Measurements from ENCODE around the gene TP53I3.
"Not testable (repeated sequence)": the region's sequence is repeated elsewhere in the genome, so short reads cannot be mapped to it uniquely, and the experiment has no call there.

The TP53I3 gene

GRCh38 chr2:24104906-24105305 is 20.3 kb upstream of the TP53I3 start:
- TF ChIP-seq CTCF (IDR thresholded peaks at IDR 0.05) = no peak

GRCh38 chr2:24104110-24104650 is 19.5 kb upstream of the TP53I3 start:
- Mint-ChIP-seq H3K4me1 (no peaks in the 10 kb centered on the region), H3K27me3 (ENCODE audit: low read depth, poor library complexity) (no peaks in the 10 kb centered on the region), H3K9me3 (peaks cover 67% of the 10 kb centered on the region), H3K4me3 (no peak overlapping the region), H3K27ac (no peak overlapping the region), H3K36me3 (ENCODE audit: low read depth) (peaks cover 62% of the 10 kb centered on the region)
- no peak for DNase-seq
- no peak for TF ChIP-seq CTCF (IDR thresholded peaks at IDR 0.05)

More at GRCh38 chr2:24104906-24105305, 20.3 kb upstream of the TP53I3 start:
- Mint-ChIP-seq H3K27ac (no peak overlapping the region), H3K4me3 (no peak overlapping the region), H3K27me3 (ENCODE audit: low read depth, poor library complexity) (no peaks in the 10 kb centered on the region), H3K36me3 (ENCODE audit: low read depth) (peaks cover 57% of the 10 kb centered on the region), H3K9me3 (peaks cover 67% of the 10 kb centered on the region), H3K4me1 (no peaks in the 10 kb centered on the region)
- DNase-seq = no peak

GRCh38 chr2:24102677-24103076 is 18.0 kb upstream of the TP53I3 start:
- Mint-ChIP-seq H3K27ac (no peak overlapping the region), H3K9me3 (peaks cover 70% of the 10 kb centered on the region), H3K36me3 (ENCODE audit: low read depth) (peaks cover 69% of the 10 kb centered on the region), H3K27me3 (ENCODE audit: low read depth, poor library complexity) (no peaks in the 10 kb centered on the region), H3K4me3 (no peak overlapping the region), H3K4me1 (no peaks in the 10 kb centered on the region)
- DNase-seq = no peak
- no peak for TF ChIP-seq CTCF (IDR thresholded peaks at IDR 0.05)

- Mint-ChIP-seq H3K4me3 (no peak overlapping the region), H3K9me3 (peaks cover 70% of the 10 kb centered on the region), H3K27me3 (ENCODE audit: low read depth, poor library complexity) (no peaks in the 10 kb centered on the region), H3K4me1 (no peaks in the 10 kb centered on the region), H3K27ac (no peak overlapping the region), H3K36me3 (ENCODE audit: low read depth) (peaks cover 69% of the 10 kb centered on the region)
- TF ChIP-seq CTCF (IDR thresholded peaks at IDR 0.05) = no peak
- no peak for DNase-seq
Measured at GRCh38 chr2:24101992-24102391, 17.4 kb upstream of the TP53I3 start.

GRCh38 chr2:24100732-24101131 is 16.1 kb upstream of the TP53I3 start:
- H3K27me3 Mint-ChIP-seq (ENCODE audit: low read depth, poor library complexity); DNase-seq; H3K4me3 Mint-ChIP-seq; H3K27ac Mint-ChIP-seq; H3K4me1 Mint-ChIP-seq: not testable (repeated sequence)
- peaks cover 73% of the 10 kb centered on the region for H3K36me3 Mint-ChIP-seq (ENCODE audit: low read depth)
- H3K9me3 Mint-ChIP-seq = peaks cover 73% of the 10 kb centered on the region

- H3K27me3 Mint-ChIP-seq (ENCODE audit: low read depth, poor library complexity); H3K4me1 Mint-ChIP-seq; DNase-seq; H3K27ac Mint-ChIP-seq; H3K4me3 Mint-ChIP-seq: not testable (repeated sequence)
- Mint-ChIP-seq H3K9me3 (peaks cover 60% of the 10 kb centered on the region), H3K36me3 (ENCODE audit: low read depth) (peaks cover 76% of the 10 kb centered on the region)
Measured at GRCh38 chr2:24095171-24095677, 10.6 kb upstream of the TP53I3 start.

GRCh38 chr2:24093270-24093669 is 8.6 kb upstream of the TP53I3 start:
- not testable (repeated sequence) for DNase-seq; H3K27ac Mint-ChIP-seq; H3K27me3 Mint-ChIP-seq (ENCODE audit: low read depth, poor library complexity); H3K4me3 Mint-ChIP-seq; H3K4me1 Mint-ChIP-seq
- H3K9me3 Mint-ChIP-seq = peaks cover 40% of the 10 kb centered on the region
- H3K36me3 Mint-ChIP-seq (ENCODE audit: low read depth) = peaks cover 70% of the 10 kb centered on the region
